VCaP (cell line): Measurements from ENCODE around the gene MIEF1.

ENCODE experiments used
- H3K27ac ChIP-seq: fragments of 450-650 bp; 2 replicates; pipeline ENCODE4 v1.5.1; 2017
- CTCF ChIP-seq: fragments of 450-650 bp; conservative IDR thresholded peaks from 2 replicates; pipeline ENCODE4 v1.5.1; 2017; ENCODE audit warnings: mild to moderate bottlenecking, moderate library complexity

MIEF1 gene

GRCh38 chr22:39518144-39518786, 16.2 kb downstream of the MIEF1 start:
- no peak for TF ChIP-seq CTCF
- peak overlapping the region; percentile 98 for H3K27ac ChIP-seq

- TF ChIP-seq CTCF: no peak
- H3K27ac ChIP-seq: peak overlapping the region; percentile 98
Measured at GRCh38 chr22:39518996-39519680, 17.0 kb downstream of the MIEF1 start.

- peak; percentile 46 for TF ChIP-seq CTCF
- peak overlapping the region; percentile 98 for H3K27ac ChIP-seq
Measured at GRCh38 chr22:39519681-39520225, 17.7 kb downstream of the MIEF1 start.

DNA sequence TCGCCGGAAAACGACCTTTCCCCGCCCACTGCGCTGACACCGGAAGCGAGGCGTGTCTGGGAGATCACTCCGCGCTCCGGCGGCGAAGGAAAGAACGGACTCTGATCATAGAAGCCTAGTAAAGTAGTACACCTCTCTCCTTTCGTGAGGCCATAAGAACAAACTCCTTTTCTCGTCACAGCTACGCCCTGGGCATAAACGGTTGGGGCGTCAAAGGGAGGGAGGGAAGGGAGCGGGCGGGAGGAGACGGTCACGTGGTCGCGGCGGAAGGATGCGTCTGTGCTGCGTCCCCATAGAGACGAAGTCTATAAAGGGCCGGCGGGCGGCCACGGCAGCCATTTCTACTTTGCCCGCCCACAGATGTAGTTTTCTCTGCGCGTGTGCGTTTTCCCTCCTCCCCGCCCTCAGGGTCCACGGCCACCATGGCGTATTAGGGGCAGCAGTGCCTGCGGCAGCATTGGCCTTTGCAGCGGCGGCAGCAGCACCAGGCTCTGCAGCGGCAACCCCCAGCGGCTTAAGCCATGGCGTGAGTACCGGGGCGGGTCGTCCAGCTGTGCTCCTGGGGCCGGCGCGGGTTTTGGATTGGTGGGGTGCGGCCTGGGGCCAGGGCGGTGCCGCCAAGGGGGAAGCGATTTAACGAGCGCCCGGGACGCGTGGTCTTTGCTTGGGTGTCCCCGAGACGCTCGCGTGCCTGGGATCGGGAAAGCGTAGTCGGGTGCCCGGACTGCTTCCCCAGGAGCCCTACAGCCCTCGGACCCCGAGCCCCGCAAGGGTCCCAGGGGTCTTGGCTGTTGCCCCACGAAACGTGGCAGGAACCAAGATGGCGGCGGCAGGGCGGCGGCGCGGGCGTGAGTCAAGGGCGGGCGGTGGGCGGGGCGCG, 18.4 kb downstream of the MIEF1 start, which contains the start of gene ATF4:
Gene ATF4 (plus strand): TSS at position 337 of the 880 bp plus-strand sequence. CDS start 884 bp downstream, outside the sequence.
- no peak for TF ChIP-seq CTCF
- H3K27ac ChIP-seq: peak within 1 kb of the TSS; percentile 98

- peak overlapping the region; percentile 98 for H3K27ac ChIP-seq
Measured at GRCh38 chr22:39521106-39521885, 19.2 kb downstream of the MIEF1 start.

- H3K27ac ChIP-seq: peak overlapping the region; percentile 98
Measured at GRCh38 chr22:39522091-39522490, 20.0 kb downstream of the MIEF1 start.

GRCh38 chr22:39522567-39523300, 20.6 kb downstream of the MIEF1 start:
- no peak for TF ChIP-seq CTCF
- peak overlapping the region; percentile 98 for H3K27ac ChIP-seq
